ENCODE measurements around the gene FOXC2.

FOXC2 gene

DNA sequence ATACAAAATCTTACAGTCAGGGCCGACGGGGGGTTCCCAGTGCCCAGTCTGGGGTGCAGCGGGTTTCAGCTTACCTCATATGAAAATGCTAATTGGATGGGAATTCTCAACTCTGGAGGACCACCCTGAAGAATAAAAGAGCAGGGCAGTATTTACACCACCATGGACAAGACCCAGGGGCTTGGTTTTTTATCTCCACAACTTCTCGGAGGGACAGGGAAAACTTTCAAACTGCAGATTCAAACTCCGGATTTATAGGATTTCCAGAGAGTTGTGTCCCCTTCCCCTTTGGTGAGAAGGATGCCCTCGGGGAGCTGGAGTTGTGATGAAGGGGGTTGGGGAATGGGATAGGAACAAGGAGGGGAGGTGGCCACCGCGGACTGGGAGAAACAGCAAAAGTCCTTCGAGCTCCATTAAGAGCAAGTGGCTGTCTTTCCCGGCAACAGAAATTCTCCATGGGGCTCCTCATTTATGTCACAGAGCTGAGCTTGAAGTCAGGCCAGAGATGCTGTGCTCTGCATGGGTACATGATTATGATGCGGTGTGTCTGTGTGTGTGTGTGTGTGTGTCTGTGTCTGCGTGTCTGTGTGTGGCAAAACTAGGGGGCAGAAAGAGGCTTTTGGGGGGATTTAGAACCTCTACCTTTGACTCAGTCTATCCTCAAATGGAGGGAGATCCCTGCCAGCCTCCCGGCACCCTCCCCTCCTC is 27.4 kb downstream of the FOXC2 start:
- no peak for DNase-seq

DNA sequence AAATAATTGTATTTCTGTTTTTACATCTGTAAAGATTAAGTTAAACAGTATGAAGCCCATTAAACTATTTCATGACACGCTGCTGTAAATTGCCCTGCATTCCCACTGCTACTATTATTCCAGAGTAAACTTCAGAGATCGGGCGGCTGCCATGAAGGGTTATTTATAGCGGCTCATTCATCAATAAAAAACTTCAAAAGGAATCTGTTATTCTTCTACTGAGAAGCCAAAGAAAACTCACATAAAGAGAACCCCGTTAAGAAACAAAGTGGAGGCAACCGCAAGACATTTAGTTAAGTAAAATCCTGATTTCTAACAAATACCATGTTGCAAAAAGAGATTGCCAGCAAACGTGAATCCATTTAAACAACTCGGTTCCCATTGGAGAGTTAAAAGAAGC is 28.1 kb downstream of the FOXC2 start:
- DNase-seq: no peak

DNA sequence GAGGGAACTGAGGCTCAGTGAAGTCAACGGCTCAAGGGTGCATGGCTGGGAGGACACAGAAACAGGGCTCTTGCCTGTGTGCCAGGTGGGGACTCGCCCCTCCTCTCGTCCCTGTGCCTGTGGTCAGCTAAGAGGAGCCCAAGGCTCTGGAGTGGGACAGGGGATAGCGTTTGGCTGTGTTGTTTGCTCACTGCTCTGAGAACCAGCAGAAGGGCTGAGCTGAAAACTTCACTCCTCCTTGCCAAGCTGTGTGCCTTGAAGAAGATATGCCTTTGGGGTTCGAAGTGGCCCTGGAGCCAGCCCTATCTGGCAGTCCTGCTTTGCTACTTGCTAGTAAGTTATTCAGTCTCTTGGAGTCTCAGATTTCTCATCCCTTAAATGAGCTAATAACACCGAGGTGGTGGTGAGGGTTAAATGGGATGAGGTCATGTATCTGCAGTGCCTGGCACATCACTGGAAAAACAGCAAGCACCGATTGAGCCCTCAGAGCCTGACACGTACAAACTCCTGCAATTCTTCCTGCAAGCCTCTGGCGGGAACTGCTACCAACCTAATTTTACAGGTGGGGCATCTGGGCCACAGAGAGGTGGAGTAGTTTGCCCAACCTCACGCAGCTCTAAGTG is 29.5 kb downstream of the FOXC2 start:
- DNase-seq: no peak

DNA sequence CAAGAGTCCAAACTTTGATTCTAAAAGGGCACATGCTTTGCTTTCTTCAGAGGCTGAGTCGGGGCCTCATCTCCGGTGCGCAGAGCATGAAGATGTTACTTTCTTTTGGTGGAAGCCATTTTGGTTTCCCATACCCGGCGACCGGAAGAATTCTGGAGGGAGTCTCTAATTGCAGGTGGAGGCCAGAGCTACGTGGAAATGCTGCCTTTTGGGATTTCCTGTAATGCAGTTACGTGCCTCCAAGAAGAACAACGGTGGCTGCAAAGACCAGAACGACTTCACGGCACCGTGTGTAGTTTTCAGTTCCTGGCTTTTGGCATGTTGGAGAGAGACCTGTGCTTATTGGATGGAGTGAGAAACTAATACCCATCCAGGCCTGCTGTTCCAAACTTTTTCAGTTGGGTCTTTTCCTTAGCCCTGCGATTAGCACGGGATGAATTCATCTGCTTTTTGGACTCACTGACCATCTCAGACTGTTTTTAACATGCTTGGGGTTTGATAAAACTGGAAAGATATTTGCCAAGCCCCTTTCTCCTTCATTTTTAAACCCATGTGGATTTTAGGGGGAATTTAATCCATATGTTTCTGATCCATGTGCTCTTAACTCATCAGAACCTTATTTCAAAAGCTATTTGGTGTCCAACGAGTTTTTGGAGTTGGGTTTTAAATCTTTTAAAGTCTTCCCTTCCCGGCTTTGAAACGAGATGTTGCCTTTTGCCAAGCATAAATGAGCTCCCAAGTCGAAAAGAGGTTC is 30.7 kb downstream of the FOXC2 start:
- DNase-seq: no peak

DNA sequence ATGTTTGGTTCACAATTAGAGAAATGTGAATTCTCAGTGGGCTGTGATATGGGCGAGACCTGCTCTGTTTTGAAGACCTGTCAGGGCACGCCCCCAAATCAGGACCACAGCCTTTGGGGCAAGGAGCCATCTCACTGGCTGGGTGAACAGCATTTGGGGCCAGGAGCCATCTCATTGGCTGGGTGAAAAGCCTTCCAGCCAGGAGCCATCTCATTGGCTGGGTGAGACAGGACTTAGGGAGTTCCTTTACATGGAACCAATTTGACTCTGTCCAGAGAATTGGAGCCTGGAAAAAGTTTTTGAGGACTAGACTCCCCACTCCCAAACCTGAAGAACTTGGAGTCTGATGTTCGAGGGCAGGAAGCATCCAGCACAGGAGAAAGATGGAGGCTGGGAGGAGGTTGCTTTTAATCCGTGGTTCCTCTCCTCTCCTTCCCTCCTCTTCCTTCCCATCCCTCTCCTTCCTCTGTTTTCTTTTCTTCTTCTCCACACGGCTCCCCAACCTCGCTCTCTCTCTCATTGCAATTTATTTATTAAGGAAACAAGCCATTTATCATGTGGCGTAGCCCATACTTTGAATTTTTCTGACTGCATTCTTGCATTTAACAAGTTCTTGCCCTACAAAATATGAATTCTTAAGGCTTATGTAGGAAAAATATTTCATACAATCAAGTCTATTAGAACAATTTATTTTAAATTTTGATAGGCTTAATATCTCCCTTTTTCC is 31.4 kb downstream of the FOXC2 start:
- no peak for DNase-seq

DNA sequence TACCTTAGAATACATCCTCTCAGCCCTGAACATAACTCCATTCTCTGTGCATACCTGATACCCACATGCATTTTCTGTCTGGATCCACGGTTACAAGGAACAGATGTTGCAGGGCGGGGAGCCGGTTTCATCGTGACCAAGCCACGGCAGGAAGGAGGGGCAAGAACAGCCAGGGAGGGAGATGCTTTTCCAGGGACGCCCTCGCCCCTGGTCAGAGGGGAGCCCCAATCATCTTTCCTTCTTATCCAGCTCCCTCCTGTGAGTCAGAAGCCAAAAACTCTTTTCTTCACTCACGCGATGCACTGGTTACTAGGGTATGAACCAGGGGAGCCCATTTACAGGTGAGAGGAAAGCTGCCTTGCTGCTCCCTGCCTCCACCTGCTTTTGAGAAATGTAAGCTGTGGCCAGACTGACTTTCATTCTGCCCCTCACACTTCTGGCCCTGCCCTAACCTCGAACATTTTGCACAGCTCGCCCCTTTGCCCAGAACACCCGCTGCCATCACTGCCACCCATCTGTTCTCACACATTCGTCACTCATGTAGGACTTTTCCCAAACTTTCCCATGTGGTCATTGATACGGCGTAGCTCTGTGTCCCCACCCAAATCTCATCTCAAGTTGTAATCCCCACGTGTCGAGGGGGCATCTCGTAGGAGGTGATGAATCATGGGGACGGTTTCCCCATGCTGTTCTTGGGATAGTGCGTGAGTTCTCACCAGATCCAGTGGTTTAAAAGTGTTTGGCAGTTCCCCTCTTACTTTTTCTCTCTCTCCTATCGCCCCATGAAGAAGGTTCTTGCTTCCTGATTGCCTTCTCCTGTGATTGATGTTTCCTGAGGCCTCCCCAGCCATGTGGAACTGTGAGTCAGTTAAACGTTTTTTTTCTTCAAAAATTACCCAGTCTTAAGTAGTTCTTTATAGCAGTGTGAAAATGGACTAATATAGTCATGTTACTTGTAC is 32.3 kb downstream of the FOXC2 start:
- no peak for DNase-seq

DNA sequence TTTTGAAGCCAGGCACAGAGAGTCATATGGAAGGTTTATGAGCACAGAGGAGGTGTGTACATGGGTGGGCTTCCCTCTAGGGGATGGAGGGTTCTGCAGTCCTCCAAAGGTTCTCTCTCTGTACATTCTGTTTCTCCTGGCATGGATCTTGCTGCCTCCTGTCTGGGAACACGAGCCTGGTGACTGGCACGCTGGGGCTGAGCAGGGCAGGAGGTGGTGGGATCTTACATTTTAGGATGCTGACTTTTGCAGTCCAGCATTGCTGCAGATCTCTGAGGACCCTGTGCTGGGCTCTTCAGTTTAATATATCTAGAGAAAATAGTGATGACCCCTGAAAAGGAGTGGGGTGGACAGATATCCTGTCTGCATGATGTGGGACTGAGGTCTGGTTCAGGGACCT is 34.7 kb downstream of the FOXC2 start:
- no peak for DNase-seq

DNA sequence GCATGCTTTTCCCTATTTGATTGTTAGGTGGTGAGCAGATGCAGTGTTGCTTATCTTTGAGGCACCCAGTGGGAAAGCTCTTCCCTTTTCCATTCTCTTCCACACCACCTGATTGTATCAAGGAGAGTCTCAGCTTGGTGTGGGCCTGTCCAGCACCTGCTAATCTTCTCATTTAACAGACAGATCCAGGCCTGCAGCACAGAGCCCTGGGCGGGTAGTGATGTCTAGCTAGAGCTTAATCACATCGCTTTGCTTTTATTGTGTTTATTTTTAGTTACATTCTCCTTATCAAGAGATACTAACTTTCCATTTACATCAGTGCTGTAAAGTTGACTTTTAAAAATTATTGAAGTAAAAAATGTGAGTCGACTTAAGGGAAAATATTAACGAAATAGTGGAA is 35.9 kb downstream of the FOXC2 start:
- no peak for DNase-seq

DNA sequence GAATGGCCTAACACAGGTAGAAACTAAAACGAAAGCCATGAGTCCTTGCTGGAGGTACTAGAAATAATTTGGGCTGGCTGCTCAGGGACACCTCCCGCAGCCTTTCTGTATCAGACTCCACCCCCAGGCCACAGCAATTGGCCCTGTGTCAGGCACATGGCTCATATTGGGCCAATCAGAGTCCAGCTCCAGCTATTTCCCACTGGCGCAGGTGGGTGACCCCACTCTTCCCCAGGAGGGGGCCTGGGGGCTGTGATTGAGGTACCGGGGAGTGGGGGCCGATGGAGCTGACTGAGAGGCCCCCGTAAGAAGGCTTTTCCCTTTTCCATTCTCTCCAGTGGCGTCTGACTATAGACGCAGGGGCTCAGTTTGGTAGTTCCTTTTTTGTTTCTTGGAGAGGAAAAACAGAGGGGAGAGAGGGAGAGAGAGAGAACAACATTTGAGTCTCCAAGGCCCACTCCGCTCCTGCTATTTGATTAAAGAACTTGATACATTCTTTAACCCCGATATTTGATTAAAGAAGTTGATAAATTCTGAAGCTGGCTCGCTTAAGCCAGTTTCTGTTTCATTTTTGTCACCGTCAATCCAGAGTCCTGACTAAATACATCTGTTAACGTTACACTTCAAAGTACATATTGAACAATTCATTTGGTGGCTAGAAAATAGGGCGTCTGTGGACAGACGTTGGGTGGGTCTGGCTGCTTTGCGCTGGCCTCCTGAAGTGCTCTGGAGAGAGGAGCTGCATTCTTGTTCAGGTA is 38.0 kb downstream of the FOXC2 start:
- DNase-seq: no peak

DNA sequence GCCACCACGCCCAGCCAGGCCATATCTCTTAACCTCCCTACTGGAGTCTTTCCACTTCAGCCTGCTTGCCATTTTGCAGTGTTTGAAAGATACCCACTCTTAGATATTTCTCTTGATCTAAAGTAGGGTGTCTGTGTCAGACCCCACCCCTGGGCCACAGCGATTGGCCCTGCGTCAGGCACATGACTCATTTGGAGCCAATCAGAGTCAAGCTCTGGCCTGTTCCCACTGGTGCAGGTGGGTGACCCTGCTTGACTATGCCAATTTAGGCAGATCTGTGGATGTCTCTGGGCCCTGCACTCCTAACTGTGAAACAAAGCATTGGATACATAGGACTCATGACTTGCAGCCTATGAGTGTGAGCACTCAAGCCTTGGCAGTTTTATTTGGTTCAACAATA is 39.3 kb downstream of the FOXC2 start:
- DNase-seq: no peak

DNA sequence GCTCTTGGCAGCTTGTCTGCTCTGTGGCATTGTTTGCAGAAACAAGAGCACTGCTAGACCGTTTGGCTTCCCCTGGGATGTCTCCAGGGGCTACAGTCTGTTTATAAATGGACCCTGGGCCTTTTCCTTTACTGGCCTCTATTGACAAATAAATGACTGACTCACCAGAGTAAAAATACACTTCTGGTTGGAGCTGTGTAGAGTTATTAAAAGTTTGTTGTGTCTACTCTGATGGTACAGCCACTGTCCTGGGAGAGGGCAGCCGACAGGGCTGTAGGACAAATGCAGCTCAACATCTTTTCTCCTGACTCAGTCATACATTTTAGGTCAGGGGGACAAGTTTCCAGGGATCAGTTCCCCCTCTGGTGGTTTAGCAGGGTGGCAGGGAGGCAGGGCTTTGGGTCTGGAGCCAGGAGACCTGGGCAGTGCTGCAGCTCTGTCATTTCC is 41.7 kb downstream of the FOXC2 start:
- no peak for DNase-seq

DNA sequence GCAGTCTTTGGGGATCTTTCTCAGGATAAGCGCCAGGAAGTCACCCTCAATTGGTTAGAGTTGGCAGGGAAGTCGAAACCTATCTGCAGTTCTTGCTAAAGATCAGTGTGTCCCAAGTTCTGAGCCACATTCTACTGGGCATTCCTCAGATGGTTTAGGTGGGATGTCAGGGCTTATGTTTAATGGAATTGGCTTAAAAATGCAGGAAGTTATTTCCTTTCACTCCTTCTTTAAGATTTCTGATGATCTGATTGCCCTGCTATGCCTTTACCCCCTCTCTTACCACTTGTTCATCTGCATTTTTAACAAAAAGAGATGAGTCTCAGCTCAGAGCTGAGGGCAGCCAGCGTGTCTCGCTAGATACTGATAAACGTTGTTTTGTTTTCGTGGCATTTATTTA is 42.5 kb downstream of the FOXC2 start:
- no peak for DNase-seq

DNA sequence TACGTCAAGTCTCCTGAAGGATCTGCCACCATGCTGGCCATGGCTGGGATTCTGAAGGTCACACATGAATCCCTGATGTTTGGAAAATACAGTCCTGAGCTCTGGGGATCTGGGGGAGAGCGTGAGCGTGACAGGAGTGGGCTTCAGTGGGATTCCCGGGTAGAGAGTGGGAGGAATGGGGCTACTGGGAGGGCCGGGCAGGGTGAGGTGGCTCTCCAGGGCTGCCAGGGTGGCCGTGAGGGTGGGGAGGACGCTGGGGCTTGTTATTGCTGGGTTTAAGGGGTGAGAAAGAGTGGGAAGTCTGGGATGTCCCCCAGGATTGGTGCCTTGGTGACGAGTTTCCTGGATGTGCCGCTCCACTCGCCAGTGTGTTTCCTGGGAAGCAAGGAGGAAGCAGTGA is 43.0 kb downstream of the FOXC2 start:
- DNase-seq: no peak

DNA sequence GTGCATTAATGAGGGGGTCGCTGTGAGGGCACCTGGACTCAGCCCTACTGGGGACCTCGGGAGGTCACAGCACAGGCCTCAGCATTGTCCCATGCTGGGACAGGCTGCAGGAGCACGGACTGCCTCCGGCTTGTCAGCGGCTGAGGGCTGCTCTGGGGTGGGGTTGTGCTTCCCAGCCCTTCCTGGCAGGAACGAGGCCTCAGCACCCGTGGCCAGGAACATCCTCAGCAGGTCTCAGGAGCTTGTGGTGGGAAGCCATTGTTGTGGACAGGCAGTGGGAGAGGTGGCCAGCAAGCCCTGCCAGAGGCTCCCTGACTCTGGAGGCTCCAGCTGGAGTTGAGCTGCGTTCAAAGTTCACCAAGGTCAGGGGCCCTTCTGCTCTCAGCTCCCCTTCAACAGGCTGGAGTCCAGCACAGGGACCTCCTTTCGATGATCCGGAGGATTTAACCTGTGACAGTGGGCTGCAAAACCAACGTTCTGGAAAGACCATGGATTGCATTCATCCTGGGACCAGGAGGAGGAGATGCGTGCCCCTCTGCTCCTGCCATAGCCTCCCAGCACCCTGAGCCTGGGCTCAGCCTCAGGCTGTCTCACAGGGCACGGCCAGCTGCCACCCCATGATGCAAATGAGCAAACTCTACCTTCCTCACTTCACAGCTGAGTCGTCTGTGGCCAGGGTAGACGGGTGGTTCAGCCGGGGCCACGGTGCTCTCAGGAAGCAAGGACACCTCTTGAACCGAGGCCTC is 44.3 kb downstream of the FOXC2 start:
- no peak for DNase-seq

DNA sequence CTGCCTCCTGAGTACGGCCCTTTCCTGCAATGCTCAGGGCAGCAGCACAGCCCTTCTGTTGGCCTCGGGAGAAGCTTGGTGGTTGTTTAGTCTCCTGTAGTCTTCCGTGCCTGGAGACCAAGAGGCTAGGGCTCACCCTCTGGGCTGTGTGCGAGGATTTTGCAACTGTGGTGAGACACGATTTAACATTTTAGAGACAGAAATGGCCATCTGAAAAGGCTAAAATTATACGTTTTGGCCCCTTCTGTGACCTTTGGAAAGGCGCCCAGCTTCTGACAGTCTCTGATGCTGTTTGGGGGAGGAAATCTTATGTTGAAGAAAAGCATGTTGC is 44.9 kb downstream of the FOXC2 start:
- no peak for DNase-seq

DNA sequence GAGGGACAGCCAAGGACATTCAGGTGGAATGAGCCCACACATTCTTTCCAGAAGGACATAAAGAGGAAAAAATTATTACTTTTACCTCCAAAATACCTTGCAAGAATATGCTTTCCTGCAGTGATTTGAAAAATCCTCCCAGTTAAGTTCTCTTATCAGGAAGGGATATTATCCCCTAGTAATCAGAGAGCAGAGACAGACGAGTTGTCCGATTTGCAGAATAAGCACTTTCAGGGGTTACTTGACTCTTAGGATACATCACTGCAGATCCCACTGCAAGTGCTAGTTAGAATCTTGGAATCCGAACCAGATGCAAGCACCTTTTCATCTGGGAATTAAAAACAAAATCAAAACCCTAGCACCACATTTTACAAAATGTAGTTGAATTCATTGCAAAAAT is 45.3 kb downstream of the FOXC2 start:
- no peak for DNase-seq

DNA sequence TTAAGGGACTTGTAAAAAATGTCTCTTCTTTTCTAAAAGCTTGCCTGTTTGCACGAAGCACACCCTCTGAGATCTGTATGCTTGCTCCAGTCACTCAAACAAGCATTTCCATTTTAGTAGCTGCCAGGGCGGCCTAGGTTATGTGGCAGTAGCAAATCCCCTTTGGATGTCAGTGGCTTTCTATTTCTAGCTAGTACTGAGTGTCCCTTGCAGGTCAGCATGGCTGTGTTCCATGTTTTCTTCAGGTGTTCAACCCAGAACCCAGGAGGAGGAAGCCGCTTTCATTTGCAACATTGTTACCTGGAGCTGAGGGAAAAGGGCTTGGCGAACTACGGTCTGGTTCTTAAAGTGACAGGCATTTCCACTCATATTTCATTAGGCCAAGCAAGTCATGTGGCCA is 48.1 kb downstream of the FOXC2 start:
- DNase-seq: no peak

DNA sequence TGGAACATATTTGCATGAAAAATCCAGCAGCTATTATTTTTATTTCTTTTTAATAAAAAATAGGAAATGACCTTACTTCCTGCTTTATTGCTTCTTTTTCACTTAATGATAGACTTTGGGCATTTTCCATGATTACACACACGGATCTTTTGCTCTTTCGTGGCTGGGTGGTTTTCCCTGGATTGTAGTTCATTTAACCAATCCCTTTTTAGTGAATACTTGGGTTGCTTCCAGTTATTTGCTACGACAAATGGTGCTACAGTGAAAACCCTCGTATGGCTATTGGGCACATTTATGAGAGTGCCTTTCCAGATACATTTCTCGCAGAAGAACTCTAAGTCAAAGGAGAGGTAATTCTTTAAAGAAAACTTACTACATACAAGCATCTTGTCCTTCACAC is 50.3 kb downstream of the FOXC2 start:
- no peak for DNase-seq

DNA sequence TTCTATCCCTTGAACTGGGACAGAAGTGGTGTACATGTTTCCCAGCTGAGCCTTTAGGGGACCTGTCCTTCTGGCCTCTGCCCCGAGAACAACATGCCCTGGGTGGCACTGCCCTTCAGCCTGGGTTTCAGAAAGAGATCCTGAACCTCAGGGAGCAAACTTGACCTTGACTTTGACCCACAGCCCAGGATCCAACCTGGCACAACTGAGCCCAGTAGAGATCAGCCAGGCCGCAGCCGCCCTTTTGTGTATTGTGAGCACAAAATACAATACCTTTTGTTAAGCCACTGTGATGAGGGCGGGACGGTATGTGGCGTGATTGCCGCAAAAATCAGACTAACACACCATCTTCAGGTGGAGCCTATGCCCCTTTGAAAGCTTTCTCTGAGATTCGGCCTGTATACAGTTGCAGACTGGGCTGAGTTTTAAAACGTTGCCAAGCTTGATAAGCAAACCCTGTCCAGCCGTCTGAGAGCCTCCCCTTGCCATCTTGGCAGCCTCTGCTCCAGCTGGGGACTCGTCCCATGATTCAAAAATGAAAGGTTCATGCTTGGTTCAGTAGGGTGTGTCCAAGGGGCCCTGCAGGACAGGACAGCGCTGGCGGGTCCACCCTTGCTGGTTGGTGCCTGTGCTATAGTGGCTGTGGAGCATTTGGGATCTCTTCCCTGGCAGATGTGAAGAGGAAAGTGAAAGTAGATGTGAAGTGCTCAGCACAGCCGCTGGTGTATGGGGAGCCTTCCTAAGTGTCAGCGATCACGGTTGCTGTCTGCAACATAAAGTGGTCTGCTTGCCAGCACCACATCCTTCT is 52.0 kb downstream of the FOXC2 start:
- DNase-seq: no peak

Measured in activated gamma-delta T cell (primary cell).